GDM1 (cell line): ENCODE results near the gene IQUB.
"Not testable (repeated sequence)": the region's sequence is repeated elsewhere in the genome, so short reads cannot be mapped to it uniquely, and the experiment has no call there.

Experiments used
- DNase-seq: peaks from one replicate; lab custom pipeline; 2025; lab: John Stamatoyannopoulos, UW

IQUB gene

GRCh38 chr7:123539871-123540270 is 5.5 kb upstream of the IQUB start:
- DNase-seq: no peak

- no peak for DNase-seq
These were observed 4.5 kb upstream of the IQUB start for GRCh38 chr7:123538897-123539296.

- DNase-seq: no peak
These were observed 3.9 kb upstream of the IQUB start for GRCh38 chr7:123538189-123538714.

- DNase-seq: no peak
These were observed 2.7 kb upstream of the IQUB start for GRCh38 chr7:123537026-123537642.

- no peak for DNase-seq
These were observed 1.1 kb upstream of the IQUB start for GRCh38 chr7:123535517-123535916.

GRCh38 chr7:123533929-123534382 is 439 bp downstream of the IQUB start:
- DNase-seq: no peak

GRCh38 chr7:123533553-123533917 is 860 bp downstream of the IQUB start:
- DNase-seq: no peak

- DNase-seq: peak; percentile 16
These were observed 1.4 kb downstream of the IQUB start for GRCh38 chr7:123532788-123533552.

GRCh38 chr7:123532343-123532742 is 2.1 kb downstream of the IQUB start:
- DNase-seq: not testable (repeated sequence)

- DNase-seq: not testable (repeated sequence)
These were observed 4.3 kb downstream of the IQUB start for GRCh38 chr7:123530035-123530591.

GRCh38 chr7:123528265-123528664 is 6.1 kb downstream of the IQUB start:
- no peak for DNase-seq

- not testable (repeated sequence) for DNase-seq
These were observed 6.6 kb downstream of the IQUB start for GRCh38 chr7:123527712-123528225.

- not testable (repeated sequence) for DNase-seq
These were observed 7.9 kb downstream of the IQUB start for GRCh38 chr7:123526533-123526932.

GRCh38 chr7:123522066-123522465 is 12.3 kb downstream of the IQUB start:
- DNase-seq: no peak

GRCh38 chr7:123505221-123505620 is 29.2 kb downstream of the IQUB start:
- DNase-seq: no peak

GRCh38 chr7:123502201-123502600 is 32.2 kb downstream of the IQUB start:
- no peak for DNase-seq

- no peak for DNase-seq
These were observed 33.4 kb downstream of the IQUB start for GRCh38 chr7:123500878-123501489.

GRCh38 chr7:123499211-123499970 is 35.0 kb downstream of the IQUB start:
- DNase-seq: no peak

- no peak for DNase-seq
These were observed 35.8 kb downstream of the IQUB start for GRCh38 chr7:123498601-123499000.

GRCh38 chr7:123498031-123498430 is 36.4 kb downstream of the IQUB start:
- DNase-seq: no peak

- no peak for DNase-seq
These were observed 40.1 kb downstream of the IQUB start for GRCh38 chr7:123494193-123494796.
